WTC11 (cell line): ENCODE measurements around the gene KLHL1. TPM values are rescaled to one million over a fixed set of nuclear protein-coding genes. Genes with fewer than 3 reads are reported as not detected.

Experiments used
- ATAC-seq: fragments of 200-7000 bp; cut with Tn5 transposase; 2 replicates; pipeline ENCODE4 v1.10.0; 2021; ENCODE audit warnings: mild to moderate bottlenecking, moderate library complexity
- CTCF ChIA-PET: fragments of 300-600 bp; sonication (Branson Sonifier 250); formaldehyde crosslinking; loops from one replicate; lab custom pipeline; 2021; ENCODE audit warnings: antibody characterized with exemption; lab: Charles Lee
- POLR2A ChIA-PET: fragments of 350-600 bp; sonication (Branson Sonifier 250); formaldehyde crosslinking; loops from one replicate; lab custom pipeline; 2021; ENCODE audit warnings: antibody characterized with exemption; lab: Charles Lee
- DNase-seq: peaks from one replicate; pipeline ENCODE4 v3.0.0; 2021; ENCODE audit warnings: low spot score
- H3K27ac Mint-ChIP-seq: 2 replicates; pipeline ENCODE4 v1.8.0; 2021; ENCODE audit warnings: mixed read lengths
- H3K27me3 Mint-ChIP-seq: 2 replicates; pipeline ENCODE4 v1.8.0; 2021; ENCODE audit warnings: low read depth, mild to moderate bottlenecking, moderate library complexity, mixed read lengths
- H3K36me3 Mint-ChIP-seq: 2 replicates; pipeline ENCODE4 v1.8.0; 2021; ENCODE audit warnings: mixed read lengths
- H3K4me1 Mint-ChIP-seq: 2 replicates; pipeline ENCODE4 v1.8.0; 2022; ENCODE audit warnings: mixed read lengths
- H3K4me3 Mint-ChIP-seq: 2 replicates; pipeline ENCODE4 v1.8.0; 2021; ENCODE audit warnings: mild to moderate bottlenecking, moderate library complexity, mixed read lengths
- H3K9me3 Mint-ChIP-seq: 2 replicates; pipeline ENCODE4 v1.8.0; 2021; ENCODE audit warnings: mixed read lengths
- ATF3 ChIP-seq: sonication (generic); formaldehyde crosslinking; conservative IDR thresholded peaks from 2 replicates; pipeline ENCODE4 v1.8.1; 2022; ENCODE audit warnings: mild to moderate bottlenecking, missing genetic modification reagents
- ATF6 ChIP-seq: sonication (generic); formaldehyde crosslinking; IDR thresholded peaks from 2 replicates; pipeline ENCODE4 v1.8.1; 2023; ENCODE audit warnings: mild to moderate bottlenecking, missing genetic modification reagents
- CREB1 ChIP-seq: sonication (generic); formaldehyde crosslinking; IDR thresholded peaks from 2 replicates; pipeline ENCODE4 v1.8.0; 2023; ENCODE audit warnings: mild to moderate bottlenecking, missing genetic modification reagents
- CREM ChIP-seq: sonication (generic); formaldehyde crosslinking; IDR thresholded peaks from 2 replicates; pipeline ENCODE4 v1.8.1; 2022; ENCODE audit warnings: mild to moderate bottlenecking, missing genetic modification reagents, moderate library complexity
- ESRRA ChIP-seq: sonication (generic); formaldehyde crosslinking; IDR thresholded peaks from 2 replicates; pipeline ENCODE4 v1.8.1; 2022; ENCODE audit warnings: mild to moderate bottlenecking, missing genetic modification reagents, borderline replicate concordance
- FOXP1 ChIP-seq: sonication (generic); formaldehyde crosslinking; IDR thresholded peaks from 2 replicates; pipeline ENCODE4 v1.8.0; 2022; ENCODE audit warnings: missing genetic modification reagents, mild to moderate bottlenecking, moderate library complexity, borderline replicate concordance
- GRHL2 ChIP-seq: fragments of 250-450 bp; sonication (Bioruptor Pico); IDR thresholded peaks from 2 replicates; pipeline ENCODE4 v1.8.0; 2022; ENCODE audit warnings: mild to moderate bottlenecking, moderate library complexity; ENCODE audit not compliant: insufficient replicate concordance, severe bottlenecking
- NFATC4 ChIP-seq: fragments of 250-450 bp; sonication (Bioruptor Pico); IDR thresholded peaks from 2 replicates; pipeline ENCODE4 v1.9.0; 2021; ENCODE audit warnings: mild to moderate bottlenecking
- NFE2L1 ChIP-seq: sonication (generic); formaldehyde crosslinking; IDR thresholded peaks from 2 replicates; pipeline ENCODE4 v1.8.1; 2023; ENCODE audit warnings: missing genetic modification reagents
- PREB ChIP-seq: sonication (generic); formaldehyde crosslinking; IDR thresholded peaks from 2 replicates; pipeline ENCODE4 v1.8.1; 2022; ENCODE audit warnings: mild to moderate bottlenecking, missing genetic modification reagents, moderate library complexity, borderline replicate concordance
- RORB ChIP-seq: fragments of 250-450 bp; sonication (Bioruptor Pico); IDR thresholded peaks from 2 replicates; pipeline ENCODE4 v1.9.0; 2021; ENCODE audit warnings: mild to moderate bottlenecking
- TEAD4 ChIP-seq: sonication (generic); formaldehyde crosslinking; IDR thresholded peaks from 2 replicates; pipeline ENCODE4 v1.8.0; 2022; ENCODE audit warnings: mild to moderate bottlenecking, missing genetic modification reagents
- USF2 ChIP-seq: sonication (generic); formaldehyde crosslinking; IDR thresholded peaks from 2 replicates; pipeline ENCODE4 v1.8.1; 2023; ENCODE audit warnings: mild to moderate bottlenecking, missing genetic modification reagents, moderate library complexity
- ZNF121 ChIP-seq: sonication (generic); formaldehyde crosslinking; IDR thresholded peaks from 2 replicates; pipeline ENCODE4 v1.8.0; 2023; ENCODE audit warnings: missing genetic modification reagents
- ZNF219 ChIP-seq: sonication (generic); formaldehyde crosslinking; IDR thresholded peaks from 2 replicates; pipeline ENCODE4 v1.8.0; 2023; ENCODE audit warnings: missing genetic modification reagents, mild to moderate bottlenecking, borderline replicate concordance
- ZNF281 ChIP-seq: sonication (generic); formaldehyde crosslinking; IDR thresholded peaks from 2 replicates; pipeline ENCODE4 v1.8.0; 2023; ENCODE audit warnings: mild to moderate bottlenecking, missing genetic modification reagents
- ZNF317 ChIP-seq: sonication (generic); formaldehyde crosslinking; IDR thresholded peaks from 2 replicates; pipeline ENCODE4 v1.8.1; 2023; ENCODE audit warnings: low read depth, mild to moderate bottlenecking, moderate library complexity, missing genetic modification reagents, borderline replicate concordance
- ZNF423 ChIP-seq: fragments of 250-450 bp; sonication (Bioruptor Pico); IDR thresholded peaks from 2 replicates; pipeline ENCODE4 v2.1.2; 2022; ENCODE audit warnings: mild to moderate bottlenecking, moderate library complexity
- ZNF532 ChIP-seq: fragments of 250-450 bp; sonication (Bioruptor Pico); IDR thresholded peaks from 2 replicates; pipeline ENCODE4 v1.9.0; 2021; ENCODE audit warnings: mild to moderate bottlenecking, borderline replicate concordance
- total RNA-seq: library from RNA; stranded (reverse); gene quantifications from 3 replicates; pipeline ENCODE4 v1.2.3, GENCODE V29; 2021

KLHL1 gene
- total RNA-seq, 1 experiment from 2014 or later, result not detected

GRCh38 chr13:70042193-70042592 is 66.1 kb downstream of the KLHL1 start:
- POLR2A ChIA-PET, result no interaction called here
- H3K27me3 Mint-ChIP-seq, result no peaks in the 10 kb centered on the region
- no peak for ATAC-seq
- H3K9me3 Mint-ChIP-seq, result no peaks in the 10 kb centered on the region
- no peaks in the 10 kb centered on the region for H3K4me1 Mint-ChIP-seq
- TF ChIP-seq CREM, result no peak
- TF ChIP-seq GRHL2 (CRISPR knock-in tag), result no peak
- TF ChIP-seq ZNF281, result no peak
- TF ChIP-seq ESRRA, result no peak
- no peak for TF ChIP-seq TEAD4 (CRISPR knock-in tag)
- TF ChIP-seq RORB, result no peak
- TF ChIP-seq ZNF121 (CRISPR knock-in tag), result no peak
- TF ChIP-seq FOXP1 (CRISPR knock-in tag), result no peak
- no peak for TF ChIP-seq ZNF317
- no peak for TF ChIP-seq ATF6 (CRISPR knock-in tag)
- no peak for TF ChIP-seq NFE2L1 (CRISPR knock-in tag)
- TF ChIP-seq ZNF423 (CRISPR knock-in tag), result no peak
- no peak for TF ChIP-seq ATF3 (CRISPR knock-in tag)
- TF ChIP-seq ZNF219, result no peak
- no peak for TF ChIP-seq USF2 (CRISPR knock-in tag)
- no peak for TF ChIP-seq NFATC4 (CRISPR knock-in tag)
- TF ChIP-seq ZNF532 (CRISPR knock-in tag), result no peak
- no peak for TF ChIP-seq PREB
- TF ChIP-seq CREB1 (CRISPR knock-in tag), result no peak
- TF ChIP-seq, all 79 proteins: peak for 0
- no peak for DNase-seq
- CTCF ChIA-PET, result no interaction called here
- no peaks in the 10 kb centered on the region for H3K36me3 Mint-ChIP-seq
- no peak overlapping the region for H3K4me3 Mint-ChIP-seq
- H3K27ac Mint-ChIP-seq, result no peak overlapping the region
